ENCODE data around the gene SLC22A7. TPM values are rescaled to one million over a fixed set of nuclear protein-coding genes. Genes with fewer than 3 reads are reported as not detected.

The SLC22A7 gene
- total and polyA plus RNA-seq, 8 donors: not detected

GRCh38 chr6:43313813-43314212, 15.8 kb downstream of the SLC22A7 start:
- intact Hi-C loops (cut with DNase I; ENCODE audit: low total_unique reads): no loop called here
- Histone ChIP-seq H3K9me3 (no peaks in the 10 kb centered on the region), H3K4me1 (peaks cover 0 to 4% (median 3%) of the 10 kb centered on the region in 4 donors), H3K27ac (no peak overlapping the region), H3K4me3 (no peak overlapping the region), H3K27me3 (peaks cover 0 to 4% (median 0%) of the 10 kb centered on the region in 3 donors), H3K36me3 (no peaks in the 10 kb centered on the region)
- no peak for TF ChIP-seq POLR2AphosphoS5 (IDR thresholded peaks at IDR 0.05)
- TF ChIP-seq EP300 (IDR thresholded peaks at IDR 0.05): no peak
- TF ChIP-seq POLR2A (IDR thresholded peaks at IDR 0.05): no peak
- no peak for TF ChIP-seq CTCF (IDR thresholded peaks at IDR 0.05)
- 76 to 94% (median 79%) methylated on average over 1 of the region's 1 CpG for WGBS, 5 donors
- no peak for DNase-seq

- no peak overlapping the region for H3K4me3 ChIP-seq
- H3K27ac ChIP-seq: no peak overlapping the region
- DNase-seq: no peak
- intact Hi-C loops (cut with DNase I; ENCODE audit: low total_unique reads): no loop called here
- H3K36me3 ChIP-seq: no peaks in the 10 kb centered on the region
- WGBS, 5 donors: 85 to 95% (median 91%) methylated on average over 2 of the region's 2 CpGs
- H3K27me3 ChIP-seq: no peaks in the 10 kb centered on the region
- no peaks in the 10 kb centered on the region for H3K4me1 ChIP-seq
- no peak for TF ChIP-seq CTCF (IDR thresholded peaks at IDR 0.05)
- no peaks in the 10 kb centered on the region for H3K9me3 ChIP-seq
Measured at GRCh38 chr6:43318011-43318410, 20.0 kb downstream of the SLC22A7 start.

GRCh38 chr6:43325876-43326275, 27.8 kb downstream of the SLC22A7 start:
- intact Hi-C loops (cut with DNase I; ENCODE audit: low total_unique reads): no loop called here
- Histone ChIP-seq H3K4me3 (no peak overlapping the region), H3K9me3 (no peaks in the 10 kb centered on the region), H3K27me3 (no peaks in the 10 kb centered on the region), H3K36me3 (peaks cover 0 to 18% (median 0%) of the 10 kb centered on the region in 4 donors), H3K4me1 (no peaks in the 10 kb centered on the region), H3K27ac (no peak overlapping the region)
- WGBS, 5 donors: 52 to 82% (median 72%) methylated on average over 1 of the region's 1 CpG
- no peak for DNase-seq
- no peak for TF ChIP-seq POLR2AphosphoS5 (IDR thresholded peaks at IDR 0.05)
- no peak for TF ChIP-seq EP300 (IDR thresholded peaks at IDR 0.05)
- no peak for TF ChIP-seq POLR2A (IDR thresholded peaks at IDR 0.05)
- no peak for TF ChIP-seq CTCF (IDR thresholded peaks at IDR 0.05)

GRCh38 chr6:43328528-43328927, 30.5 kb downstream of the SLC22A7 start:
- peaks cover 0 to 18% (median 0%) of the 10 kb centered on the region in 4 donors for H3K36me3 ChIP-seq
- TF ChIP-seq POLR2AphosphoS5 (IDR thresholded peaks at IDR 0.05): peak in 1 of 3 donors; percentile 25
- TF ChIP-seq EP300 (IDR thresholded peaks at IDR 0.05): no peak
- H3K27me3 ChIP-seq: no peaks in the 10 kb centered on the region
- no peak overlapping the region for H3K4me3 ChIP-seq
- no peak overlapping the region for H3K27ac ChIP-seq
- intact Hi-C loops (cut with DNase I; ENCODE audit: low total_unique reads): no loop called here
- DNase-seq: peak in 1 of 2 donors; percentile 20
- WGBS, 5 donors: 3 to 31% (median 24%) methylated on average over 1 of the region's 1 CpG
- no peaks in the 10 kb centered on the region for H3K9me3 ChIP-seq
- H3K4me1 ChIP-seq: peaks cover 0 to 3% (median 0%) of the 10 kb centered on the region in 4 donors

GRCh38 chr6:43331470-43331869, 33.4 kb downstream of the SLC22A7 start:
- 53 to 68% (median 61%) methylated on average over 1 of the region's 1 CpG for WGBS, 5 donors
- TF ChIP-seq POLR2A (IDR thresholded peaks at IDR 0.05): no peak
- TF ChIP-seq CTCF (IDR thresholded peaks at IDR 0.05): no peak
- TF ChIP-seq POLR2AphosphoS5 (IDR thresholded peaks at IDR 0.05): no peak
- no peak for TF ChIP-seq EP300 (IDR thresholded peaks at IDR 0.05)
- intact Hi-C loops (cut with DNase I; ENCODE audit: low total_unique reads): loop anchor here (10.0 kb wide), 1 partner anchor 57 kb away; no protein-coding TSS in a partner anchor

More at GRCh38 chr6:43331470-43331869, 33.4 kb downstream of the SLC22A7 start:
- Histone ChIP-seq H3K4me1 (peaks cover 7 to 19% (median 9%) of the 10 kb centered on the region in 4 donors), H3K36me3 (peaks cover 0 to 16% (median under 1%) of the 10 kb centered on the region in 4 donors), H3K27ac (no peak overlapping the region), H3K4me3 (no peak overlapping the region), H3K9me3 (no peaks in the 10 kb centered on the region), H3K27me3 (no peaks in the 10 kb centered on the region)
- no peak for DNase-seq
